B cell (primary cell): ENCODE measurements around the gene ZBTB16. TPM values are rescaled to one million over a fixed set of nuclear protein-coding genes. Genes with fewer than 3 reads are reported as not detected.

ENCODE experiments used
- ATAC-seq: fragments of 200-7000 bp; cut with Tn5 transposase; one replicate; pipeline ENCODE4 v1.10.0; 2021; ENCODE audit warnings: low read depth, mild to moderate bottlenecking, moderate number of reproducible peaks, moderate library complexity
- CTCF ChIA-PET: fragments of 350-600 bp; sonication (Branson Sonifier 250); formaldehyde crosslinking; loops from one replicate; lab custom pipeline; 2021; ENCODE audit warnings: antibody characterized with exemption, inconsistent platforms; lab: Charles Lee
- POLR2A ChIA-PET: fragments of 350-600 bp; sonication (Branson Sonifier 250); formaldehyde crosslinking; loops from one replicate; lab custom pipeline; 2021; ENCODE audit warnings: antibody characterized with exemption; lab: Charles Lee
- DNase-seq: peaks from one replicate; pipeline ENCODE4 v3.0.0; 2013
- H2AFZ ChIP-seq: 2 replicates; pipeline ENCODE4 v1.6.1; 2012; ENCODE audit warnings: mild to moderate bottlenecking, low read depth, low read length; ENCODE audit not compliant: insufficient read depth, poor library complexity, severe bottlenecking
- H3K27ac ChIP-seq, 2 donors: 1 replicate in 1 of 2; 2 replicates in 1 of 2; pipeline ENCODE4 v1.5.1; 2012 to 2013; ENCODE audit warnings: low read length in 2 of 2, mild to moderate bottlenecking in 2 of 2, moderate library complexity in 1 of 2
- H3K27me3 ChIP-seq, 4 experiments: fragments of 200-600 bp in 1 of 4; sonication (generic) in 1 of 4; replicated peaks in 1 of 4; 1 replicate in 2 of 4; 2 replicates in 2 of 4; pipeline versions ENCODE4 v1.6.1 to v1.7.0; 2013 to 2016; ENCODE audit warnings: low read length in 3 of 4, mild to moderate bottlenecking in 2 of 4, mixed read lengths in 1 of 4, moderate library complexity in 1 of 4; ENCODE audit not compliant: insufficient read depth in 4 of 4, control insufficient read depth in 3 of 4; ENCODE audit errors: control extremely low read depth in 1 of 4
- H3K36me3 ChIP-seq, 2 experiments: replicated peaks in 1 of 2; 1 replicate in 1 of 2; 2 replicates in 1 of 2; pipeline versions ENCODE4 v1.6.1 to v1.7.1; 2013; ENCODE audit warnings: low read length in 1 of 2; ENCODE audit not compliant: insufficient read depth in 2 of 2, control insufficient read depth in 1 of 2; ENCODE audit errors: control extremely low read depth in 1 of 2, extremely low read depth in 1 of 2
- H3K4me1 ChIP-seq, 2 donors: fragments of 200-600 bp in 1 of 2; sonication (generic) in 1 of 2; 1 replicate in 1 of 2; 2 replicates in 1 of 2; pipeline versions ENCODE4 v1.5.1 to v1.6.1; 2013 to 2017; ENCODE audit warnings: low read length in 2 of 2; ENCODE audit not compliant: control insufficient read depth in 2 of 2, insufficient read depth in 2 of 2
- H3K4me2 ChIP-seq: replicated peaks from 2 replicates; pipeline ENCODE3; 2012; ENCODE audit warnings: mild to moderate bottlenecking, low read depth, low read length; ENCODE audit not compliant: poor library complexity, severe bottlenecking
- H3K4me3 ChIP-seq, 5 experiments: fragments of 200-600 bp in 1 of 5; sonication (generic) in 1 of 5; 1 replicate in 3 of 5; 2 replicates in 2 of 5; pipeline versions ENCODE4 v1.5.1 to v1.7.0; 2011 to 2016; ENCODE audit warnings: low read length in 4 of 5, mild to moderate bottlenecking in 4 of 5, low read depth in 2 of 5, control low read depth in 1 of 5, moderate library complexity in 1 of 5; ENCODE audit not compliant: insufficient read depth in 1 of 5; ENCODE audit errors: control extremely low read depth in 1 of 5, extremely low read depth in 1 of 5
- H3K79me2 ChIP-seq: fragments of 200-600 bp; sonication (generic); one replicate; pipeline ENCODE4 v1.6.0; 2016; ENCODE audit warnings: low read length; ENCODE audit not compliant: control insufficient read depth, insufficient read depth
- H3K9ac ChIP-seq: fragments of 200-600 bp; sonication (generic); 2 replicates; pipeline ENCODE4 v1.6.1; 2017; ENCODE audit warnings: mild to moderate bottlenecking, low read length, moderate library complexity
- H3K9me3 ChIP-seq, 3 donors: one replicate each; pipeline versions ENCODE4 v1.6.1 to v1.7.1; 2013; ENCODE audit warnings: low read length in 2 of 3; ENCODE audit not compliant: control insufficient read depth in 2 of 3, insufficient read depth in 1 of 3; ENCODE audit errors: control extremely low read depth in 1 of 3
- H4K20me1 ChIP-seq: 2 replicates; pipeline ENCODE4 v1.6.0; 2012; ENCODE audit warnings: mild to moderate bottlenecking, low read length; ENCODE audit not compliant: insufficient read depth, control insufficient read depth, poor library complexity, severe bottlenecking
- H3K27ac Mint-ChIP-seq: one replicate; pipeline ENCODE4 v1.8.0; 2021; ENCODE audit warnings: mixed read lengths
- H3K27me3 Mint-ChIP-seq: one replicate; pipeline ENCODE4 v1.8.0; 2021; ENCODE audit warnings: mixed read lengths
- H3K4me1 Mint-ChIP-seq: one replicate; pipeline ENCODE4 v1.8.0; 2021; ENCODE audit warnings: mixed read lengths
- H3K4me3 Mint-ChIP-seq: one replicate; pipeline ENCODE4 v1.8.0; 2021; ENCODE audit warnings: mixed read lengths
- H3K9me3 Mint-ChIP-seq: one replicate; pipeline ENCODE4 v1.8.0; 2022; ENCODE audit warnings: mixed read lengths; ENCODE audit not compliant: insufficient read depth
- CTCF ChIP-seq: fragments of 200-600 bp; IDR thresholded peaks from one replicate; pipeline ENCODE4 v1.8.0; 2022; ENCODE audit warnings: antibody characterized with exemption, mild to moderate bottlenecking
- EZH2 ChIP-seq: IDR thresholded peaks from 2 replicates; pipeline ENCODE4 v1.6.1; 2012; ENCODE audit warnings: borderline replicate concordance, low read depth, mild to moderate bottlenecking, moderate library complexity, low read length; ENCODE audit not compliant: insufficient read depth, poor library complexity, severe bottlenecking
- WGBS: methylation state at CpG from one replicate; pipeline ENCODE4 v1.1.5; 2013; ENCODE audit warnings: missing lambda C conversion rate; ENCODE audit not compliant: insufficient coverage; 5-methylcytosine and 5-hydroxymethylcytosine counted together
- intact Hi-C: fragments of 100-400 bp; cut with micrococcal nuclease; formaldehyde crosslinking; loops from one replicate; pipeline ENCODE4 v1.10.0; 2022
- polyA plus RNA-seq: library from polyadenylated mRNA; depleted of rRNA; stranded (reverse); fragments of >200 nt; gene quantifications from 2 replicates; pipeline ENCODE4 v1.2.3, GENCODE V29; 2012
- total RNA-seq, 2 donors: library from RNA; stranded (reverse); fragments of 120-200 nt in 1 of 2; gene quantifications; 1 replicate in 1 of 2; 2 replicates in 1 of 2; pipeline versions ENCODE4 v1.2.3 to v1.2.4, GENCODE V29; 2013 to 2022

The ZBTB16 gene
- total and polyA plus RNA-seq, 2 donors (not counting 1 experiment from before 2014, with no cell fraction given): 16.0 to 20.6 TPM

- intact Hi-C loops: no loop called here
- DNase-seq: peak; percentile 36
- H3K4me3 Mint-ChIP-seq: peak overlapping the region; percentile 61
- H3K9ac ChIP-seq: no peak overlapping the region
- peak overlapping the region; percentile 56 for H3K4me2 ChIP-seq
- no peaks in the 10 kb centered on the region for H4K20me1 ChIP-seq
- no peak overlapping the region for H3K27ac ChIP-seq
- H3K27ac Mint-ChIP-seq: no peak overlapping the region
- H3K4me1 Mint-ChIP-seq: peaks cover 88% of the 10 kb centered on the region
- no peaks in the 10 kb centered on the region for H3K27me3 ChIP-seq
- H3K4me1 ChIP-seq: peaks cover 82 to 83% of the 10 kb centered on the region in 2 donors
- peak overlapping the region; percentile 34 for H2AFZ ChIP-seq
- no peaks in the 10 kb centered on the region for H3K9me3 Mint-ChIP-seq
- CTCF ChIA-PET: interaction anchor here (0.8 to 2.8 kb wide), 4 partner anchors 8 to 92 kb away, joined by 3 to 11 read pairs (median 6); no protein-coding TSS in a partner anchor
- 17% methylated on average over 1 of the region's 1 CpG for WGBS
- TF ChIP-seq CTCF (no peak), EZH2 (no peak)
- POLR2A ChIA-PET: interaction anchor here (0.7 kb wide), 1 partner anchor 9 kb away, joined by 4 read pairs; no protein-coding TSS in a partner anchor
- H3K36me3 ChIP-seq: no peaks in the 10 kb centered on the region
- peak; percentile 44 for ATAC-seq
- H3K27me3 Mint-ChIP-seq: peaks cover 7% of the 10 kb centered on the region
- no peaks in the 10 kb centered on the region for H3K9me3 ChIP-seq
- H3K79me2 ChIP-seq: peaks cover 5% of the 10 kb centered on the region
- H3K4me3 ChIP-seq: peak overlapping the region in 1 of 5 experiments; percentile 25
Observed at GRCh38 chr11:114168691-114169090, 109.2 kb downstream of the ZBTB16 start.

- no peaks in the 10 kb centered on the region for H3K27me3 ChIP-seq
- H2AFZ ChIP-seq: no peak overlapping the region
- 68% methylated on average over 9 of the region's 9 CpGs for whole genome bisulfite sequencing
- Mint-ChIP-seq H3K27me3 (peaks cover 7% of the 10 kb centered on the region), H3K4me1 (peaks cover 87% of the 10 kb centered on the region), H3K9me3 (no peaks in the 10 kb centered on the region), H3K4me3 (peak overlapping the region; percentile 61), H3K27ac (peak overlapping the region; percentile 33)
- TF ChIP-seq EZH2: no peak
- TF ChIP-seq CTCF: no peak
- CTCF ChIA-PET: interaction anchor here (0.8 to 2.8 kb wide), 4 partner anchors 9 to 176 kb away, joined by 3 to 11 read pairs (median 6); no protein-coding TSS in a partner anchor
- no peaks in the 10 kb centered on the region for H4K20me1 ChIP-seq
- ATAC-seq (no peak), DNase-seq (no peak)
- peak overlapping the region; percentile 56 for H3K4me2 ChIP-seq
- no peak overlapping the region for H3K4me3 ChIP-seq
- H3K9me3 ChIP-seq: no peaks in the 10 kb centered on the region
- intact Hi-C loops: no loop called here
- H3K27ac ChIP-seq: no peak overlapping the region
- no peaks in the 10 kb centered on the region for H3K36me3 ChIP-seq
- H3K9ac ChIP-seq: no peak overlapping the region
- POLR2A ChIA-PET: no interaction called here
- H3K79me2 ChIP-seq: peaks cover 5% of the 10 kb centered on the region
- peaks cover 79 to 80% of the 10 kb centered on the region in 2 donors for H3K4me1 ChIP-seq
Observed at GRCh38 chr11:114169321-114169749, 109.8 kb downstream of the ZBTB16 start.
